Activated CD4-positive, alpha-beta T cell treated with anti-CD3 and anti-CD28 coated beads for 1 hour (primary cell): Measurements from ENCODE around the gene DPP6.
"Not testable (repeated sequence)": the region's sequence is repeated elsewhere in the genome, so short reads cannot be mapped to it uniquely, and the experiment has no call there.

Experiments
- DNase-seq: peaks from one replicate; pipeline ENCODE4 v3.0.0-alpha.2; 2020

The DPP6 gene

DNA sequence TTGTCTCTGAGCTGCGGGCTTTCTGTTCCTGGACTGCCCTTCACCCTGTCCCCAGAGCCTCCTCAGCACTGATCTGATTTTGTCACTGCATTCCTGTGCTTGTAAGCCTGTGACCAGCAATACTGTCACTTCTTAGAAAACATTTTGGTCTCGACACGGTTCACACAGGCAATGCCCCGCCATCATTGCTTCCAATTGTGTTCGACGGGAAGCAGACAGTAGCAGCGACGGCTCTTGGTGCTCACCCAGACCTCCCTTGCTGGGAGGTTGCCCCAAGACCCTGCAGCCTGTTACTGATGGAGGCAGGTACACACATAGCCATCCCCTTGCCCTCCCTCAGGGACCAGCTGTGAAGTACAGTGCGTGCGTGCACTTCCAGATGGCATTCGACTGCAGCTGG is 99.1 kb downstream of the DPP6 start:
- not testable (repeated sequence) for DNase-seq

DNA sequence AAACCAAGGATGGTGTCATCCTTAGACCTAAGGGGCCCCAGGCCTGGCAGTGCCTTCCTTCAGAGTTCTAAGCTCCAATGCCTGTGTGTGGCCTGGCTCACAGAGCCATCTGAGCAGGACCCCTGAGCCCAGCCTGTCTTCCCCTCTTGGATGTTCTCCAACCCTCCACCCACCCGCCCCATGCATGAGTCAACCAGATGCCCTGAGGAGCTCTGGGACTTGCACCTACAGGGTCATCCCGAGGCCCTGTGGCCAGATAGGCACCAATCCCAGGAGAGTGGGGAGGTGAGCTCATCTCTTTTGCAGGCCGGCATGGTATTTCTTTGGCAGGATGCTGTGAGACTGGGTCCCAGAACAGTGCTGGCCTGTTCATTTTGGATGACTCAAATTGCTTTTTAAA is 103.7 kb downstream of the DPP6 start:
- DNase-seq, result not testable (repeated sequence)

DNA sequence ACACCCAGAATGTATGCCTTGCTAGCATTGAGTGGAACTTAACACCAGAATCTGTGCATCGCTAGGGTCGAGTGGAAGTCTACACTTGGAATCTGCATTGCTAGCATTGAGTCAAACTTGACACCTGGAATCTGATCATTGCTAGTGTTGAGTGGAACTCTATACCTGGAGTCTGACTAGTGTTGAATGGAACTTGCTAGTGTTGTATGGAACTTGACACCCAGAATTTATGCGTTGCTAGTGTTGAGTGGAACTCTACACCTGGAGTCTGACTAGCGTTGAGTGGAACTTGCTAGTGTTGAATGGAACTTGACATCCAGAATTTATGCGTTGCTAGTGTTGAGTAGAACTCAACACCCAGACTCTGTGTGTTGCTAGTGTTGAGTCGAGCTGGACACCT is 110.7 kb downstream of the DPP6 start:
- not testable (repeated sequence) for DNase-seq

DNA sequence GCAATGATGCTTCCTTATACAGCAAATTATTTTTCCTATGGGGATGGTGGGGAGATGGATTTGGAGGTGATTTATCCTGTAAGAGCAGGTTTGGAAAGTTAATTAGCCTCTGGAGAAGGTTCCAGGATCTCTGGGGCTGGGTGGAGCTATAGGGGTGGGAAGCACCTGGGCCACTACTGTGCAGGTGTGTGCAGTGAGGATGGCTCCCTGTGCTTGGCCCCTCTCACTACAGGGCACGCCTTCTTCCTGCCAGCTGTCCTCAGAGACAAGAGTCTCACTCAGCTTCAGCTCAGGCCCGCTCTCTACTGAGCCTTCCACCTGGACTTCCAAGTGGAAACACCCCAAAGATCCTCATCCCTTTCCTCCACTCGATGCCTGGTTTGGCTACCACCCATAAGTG is 111.4 kb downstream of the DPP6 start:
- DNase-seq, result not testable (repeated sequence)

DNA sequence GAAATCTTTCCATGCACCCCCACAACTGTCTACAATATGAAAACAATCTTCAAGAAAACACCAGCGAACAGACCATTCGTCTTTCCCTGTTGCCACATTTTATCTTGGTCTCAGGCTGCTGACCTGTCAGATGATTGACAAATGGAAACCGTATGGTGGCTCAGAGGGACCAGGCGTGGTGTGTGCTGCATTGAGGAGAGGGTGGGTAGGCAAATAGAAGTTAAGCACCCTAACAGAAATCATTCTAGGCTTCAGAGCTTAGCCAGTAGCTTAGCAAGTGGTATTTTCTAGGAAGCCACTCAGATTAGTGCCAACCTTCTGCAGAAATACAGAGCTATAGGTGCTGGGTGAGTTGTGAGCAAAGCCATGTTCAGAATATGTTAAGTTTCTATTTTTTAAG is 114.9 kb downstream of the DPP6 start:
- no peak for DNase-seq

- DNase-seq, result no peak
Observed at GRCh38 chr7:154167807-154168206, 115.6 kb downstream of the DPP6 start.

- DNase-seq, result no peak
Observed at GRCh38 chr7:154171422-154171821, 119.2 kb downstream of the DPP6 start.

DNA sequence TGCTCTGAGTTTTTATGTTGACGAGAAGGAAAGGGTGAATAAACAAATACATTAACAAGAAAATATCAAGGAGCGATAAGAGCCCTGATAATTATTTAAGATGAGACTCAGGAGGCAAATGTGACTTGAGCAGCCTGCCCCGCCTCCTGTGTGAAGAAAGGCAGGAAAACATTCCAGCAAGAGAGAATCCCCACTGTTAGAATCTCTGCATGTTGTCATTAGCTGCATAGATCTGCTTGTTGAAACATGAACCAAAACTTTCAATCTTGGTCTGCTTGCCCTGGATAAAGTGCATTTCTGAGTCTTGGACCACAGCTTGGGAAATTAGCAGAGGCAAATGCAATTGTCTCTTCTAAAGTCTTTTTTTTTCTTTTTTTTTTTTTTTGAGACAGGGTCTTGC is 120.0 kb downstream of the DPP6 start:
- DNase-seq, result no peak

- DNase-seq, result no peak
Observed at GRCh38 chr7:154177584-154177983, 125.4 kb downstream of the DPP6 start.

DNA sequence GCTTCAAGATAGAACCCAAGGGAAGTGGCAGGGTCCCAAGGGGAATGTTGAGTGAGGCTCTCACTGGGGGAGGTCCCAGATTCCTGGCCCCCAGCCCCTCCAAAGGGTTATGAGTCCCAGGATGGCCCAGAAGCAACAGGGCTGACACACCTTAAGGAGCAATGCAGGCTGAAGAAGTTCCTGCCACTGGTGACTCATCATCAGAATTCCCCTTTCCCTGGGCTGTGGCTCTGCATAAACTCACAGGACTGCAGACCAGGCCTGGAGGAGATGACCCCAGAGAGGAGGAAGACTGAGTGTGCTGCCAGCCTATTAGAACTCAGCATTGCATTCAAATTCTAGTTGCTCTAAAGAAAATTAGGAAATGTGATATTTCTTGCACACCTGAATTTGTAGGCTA is 126.7 kb downstream of the DPP6 start:
- DNase-seq, result no peak

GRCh38 chr7:154183482-154183881 is 131.3 kb downstream of the DPP6 start:
- DNase-seq, result no peak

DNA sequence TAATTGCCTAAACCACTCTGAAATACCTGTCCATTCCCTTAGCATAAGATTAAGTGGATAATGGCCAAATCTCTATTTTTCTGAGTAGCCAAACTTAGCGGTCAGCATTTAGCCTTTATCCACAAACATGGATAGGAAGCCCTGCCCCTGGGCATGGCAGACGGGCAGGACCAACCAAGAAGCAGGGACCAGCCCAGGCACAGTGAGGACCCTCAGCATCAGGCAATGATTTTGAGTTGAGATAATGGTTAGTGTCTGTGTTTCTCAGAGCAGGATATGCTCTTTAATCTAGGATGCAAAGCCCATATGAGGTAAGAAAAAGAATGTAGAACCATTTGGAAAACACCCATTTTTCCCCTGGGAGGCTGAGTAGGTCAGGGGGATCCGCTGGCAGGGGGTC is 131.7 kb downstream of the DPP6 start:
- no peak for DNase-seq

- DNase-seq, result no peak
Observed at GRCh38 chr7:154186811-154187210, 134.6 kb downstream of the DPP6 start.

DNA sequence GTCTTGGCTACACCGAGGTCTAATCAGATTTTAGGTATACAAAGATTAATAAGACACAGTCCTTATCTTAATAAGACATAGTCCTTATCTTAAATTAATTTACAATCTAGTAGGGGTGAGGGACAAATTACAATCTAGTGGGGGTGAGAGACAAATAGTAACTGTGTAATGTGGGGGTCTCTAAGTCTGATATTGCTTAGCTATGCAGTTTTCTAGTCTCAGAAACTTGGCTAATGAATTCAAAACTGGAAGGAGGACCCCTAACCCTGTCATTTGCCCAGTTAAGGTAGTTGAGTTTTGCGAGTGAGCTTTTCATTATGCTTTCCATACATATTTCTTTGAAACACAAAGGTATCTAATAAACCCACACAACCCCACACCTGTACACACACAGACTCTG is 136.1 kb downstream of the DPP6 start:
- DNase-seq, result no peak

DNA sequence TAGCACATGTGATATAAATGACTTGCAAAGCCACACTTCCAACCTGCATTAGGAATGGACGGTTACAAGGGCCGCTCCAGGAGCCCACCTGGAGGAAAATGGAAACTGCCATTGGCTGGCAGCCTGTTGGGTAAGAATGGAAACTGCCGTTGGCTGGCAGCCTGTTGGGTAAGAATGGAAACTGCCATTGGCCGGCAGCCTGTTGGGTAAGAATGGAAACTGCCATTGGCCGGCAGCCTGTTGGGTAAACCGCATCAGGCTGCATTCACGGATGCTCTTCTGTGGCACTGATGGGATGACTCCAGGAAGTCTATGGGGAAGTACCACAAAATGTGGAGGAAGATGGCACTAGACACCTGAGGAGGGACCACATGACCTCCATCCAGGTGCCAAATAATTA is 143.1 kb downstream of the DPP6 start:
- DNase-seq, result no peak

DNA sequence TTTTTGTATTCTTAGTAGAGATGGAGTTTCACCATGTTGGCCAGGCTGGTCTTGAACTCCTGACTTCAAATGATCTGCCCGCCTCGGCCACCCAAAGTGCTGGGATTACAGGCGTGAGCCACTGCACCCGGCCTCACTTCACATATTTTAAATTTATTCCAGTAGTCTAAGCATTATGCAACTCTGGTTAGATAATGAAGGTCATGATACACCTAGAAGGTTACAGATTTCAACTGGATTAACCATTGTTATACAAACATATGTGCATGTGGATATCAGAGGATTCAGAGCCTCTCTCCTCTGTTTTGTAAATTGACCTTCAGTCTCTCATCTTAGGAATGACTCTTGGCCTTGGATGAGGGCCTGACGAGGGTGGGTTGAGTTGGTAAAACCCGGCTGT is 146.3 kb downstream of the DPP6 start:
- no peak for DNase-seq

- no peak for DNase-seq
Observed at GRCh38 chr7:154200241-154200640, 148.0 kb downstream of the DPP6 start.

DNA sequence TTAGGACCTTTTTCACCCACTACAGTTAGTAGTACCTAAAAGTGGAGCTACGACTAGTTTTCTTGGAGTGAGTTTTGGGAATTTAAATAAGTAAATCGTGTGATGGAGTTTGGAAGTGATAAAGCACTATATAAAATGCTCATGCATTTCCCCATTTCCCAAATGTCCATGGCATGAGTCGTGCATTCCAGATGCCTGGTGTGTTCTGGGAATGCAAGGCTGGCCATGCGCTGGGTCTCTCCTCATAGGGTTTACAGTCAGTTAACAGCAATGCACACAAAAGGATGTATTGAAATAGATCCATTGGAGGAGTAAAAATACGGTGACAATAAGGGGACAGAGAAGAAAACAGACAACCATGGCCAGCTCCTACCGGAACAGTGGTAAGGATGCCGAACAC is 149.8 kb downstream of the DPP6 start:
- DNase-seq, result no peak

- no peak for DNase-seq
Observed at GRCh38 chr7:154204046-154204445, 151.8 kb downstream of the DPP6 start.

DNA sequence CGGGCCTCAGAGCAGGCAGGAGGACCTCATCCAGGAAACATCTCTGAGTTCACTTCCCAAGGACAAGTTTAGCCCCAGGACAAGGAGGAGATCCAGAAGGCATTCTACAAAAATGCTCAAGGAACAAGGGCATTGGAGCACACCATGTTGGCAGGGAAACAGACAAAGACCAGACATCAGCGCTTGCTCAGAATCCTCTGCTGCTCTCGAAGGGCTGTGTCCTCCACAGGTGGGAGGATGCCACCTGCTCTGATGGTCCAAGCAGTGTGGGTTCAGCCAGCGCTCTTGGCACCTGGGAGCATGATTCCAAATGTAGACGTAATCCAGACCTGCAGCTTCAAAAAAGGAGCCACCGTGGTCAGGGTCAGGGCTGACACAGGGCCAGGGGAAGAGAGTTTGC is 160.7 kb downstream of the DPP6 start:
- DNase-seq, result no peak

DNA sequence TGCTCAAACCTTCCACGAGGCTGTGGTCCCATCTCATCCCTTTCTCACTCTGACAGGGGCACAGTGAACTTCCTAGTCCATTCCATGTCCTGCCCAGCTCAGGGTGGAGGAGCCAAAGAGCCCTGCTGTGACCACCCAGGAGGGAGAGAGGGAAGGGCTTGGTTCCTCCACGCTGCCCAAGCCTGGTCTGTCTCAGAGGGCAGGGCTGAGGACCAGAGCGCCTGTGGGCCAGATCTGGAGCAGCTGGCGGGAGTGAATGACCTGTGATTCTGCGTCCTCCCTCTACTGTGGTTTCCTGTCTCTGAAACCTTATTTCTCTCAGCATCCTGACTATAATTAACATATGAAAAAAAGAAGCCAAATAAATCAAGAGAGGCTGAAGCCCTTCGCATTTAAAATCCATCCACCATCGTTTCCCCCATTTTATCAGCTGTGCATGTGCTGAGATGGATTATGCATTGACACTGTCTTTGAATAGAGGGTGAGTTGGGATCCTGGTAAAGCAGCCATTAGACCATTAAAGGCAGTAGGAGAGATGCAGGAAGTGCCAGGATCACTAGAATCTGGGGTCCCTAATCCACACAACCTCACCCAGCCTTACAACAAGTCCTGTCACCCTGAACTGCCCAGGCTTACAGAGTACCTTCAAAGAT is 165.6 kb downstream of the DPP6 start:
- no peak for DNase-seq

- no peak for DNase-seq
Observed at GRCh38 chr7:154231732-154232131, 179.5 kb downstream of the DPP6 start.

GRCh38 chr7:154232700-154233099 is 180.5 kb downstream of the DPP6 start:
- DNase-seq, result no peak

DNA sequence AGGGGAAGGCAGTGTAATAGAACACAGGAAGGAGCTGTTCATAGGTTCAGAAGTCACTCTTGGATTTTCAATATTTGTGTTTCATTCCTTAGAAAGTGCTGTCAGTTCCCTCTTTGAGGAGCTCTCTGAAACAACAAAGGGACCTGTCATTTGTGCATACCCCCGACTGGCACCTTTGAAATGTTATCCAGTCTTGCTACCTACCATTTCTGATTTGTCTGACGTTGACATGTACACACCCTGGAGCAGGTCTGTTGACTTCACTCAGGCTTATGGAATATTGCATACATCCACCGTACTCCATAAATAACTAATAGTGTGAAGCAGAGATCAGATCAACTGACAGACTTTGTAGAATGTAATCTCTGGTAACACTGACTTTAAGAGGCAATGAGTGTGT is 189.8 kb downstream of the DPP6 start:
- no peak for DNase-seq

- DNase-seq, result no peak
Observed at GRCh38 chr7:154242709-154243108, 190.5 kb downstream of the DPP6 start.

DNA sequence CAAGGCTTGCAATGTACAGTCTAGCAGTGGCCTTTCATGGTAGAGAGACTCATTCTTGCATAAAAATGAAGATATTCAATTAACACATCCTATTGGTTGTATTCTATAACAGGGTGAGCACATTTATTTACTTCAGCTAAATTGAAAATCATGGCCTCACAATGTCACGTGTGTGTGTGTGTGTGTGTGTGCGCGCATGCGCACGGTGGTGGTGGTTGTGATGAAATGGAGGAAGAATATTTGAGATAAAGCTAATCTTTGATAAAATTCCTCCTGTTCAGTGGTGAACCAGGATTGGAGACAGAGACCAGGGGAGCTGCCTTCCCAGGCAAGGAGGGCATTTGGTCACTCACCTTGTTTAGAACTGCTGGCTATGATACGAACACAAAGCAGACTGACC is 199.8 kb downstream of the DPP6 start:
- no peak for DNase-seq
